HG02571 (cell line): Measurements from ENCODE around the gene CCDC170.
"Not testable (repeated sequence)": the region's sequence is repeated elsewhere in the genome, so short reads cannot be mapped to it uniquely, and the experiment has no call there.

Experiments
- ATAC-seq: cut with Tn5 transposase; IDR thresholded peaks from one replicate; pipeline ENCODE4 v1.9.1; 2021; ENCODE audit warnings: mild to moderate bottlenecking, moderate library complexity; ENCODE audit not compliant: unreplicated experiment

Gene CCDC170

GRCh38 chr6:151544884-151545283 is 51.1 kb downstream of the CCDC170 start:
- not testable (repeated sequence) for ATAC-seq

DNA sequence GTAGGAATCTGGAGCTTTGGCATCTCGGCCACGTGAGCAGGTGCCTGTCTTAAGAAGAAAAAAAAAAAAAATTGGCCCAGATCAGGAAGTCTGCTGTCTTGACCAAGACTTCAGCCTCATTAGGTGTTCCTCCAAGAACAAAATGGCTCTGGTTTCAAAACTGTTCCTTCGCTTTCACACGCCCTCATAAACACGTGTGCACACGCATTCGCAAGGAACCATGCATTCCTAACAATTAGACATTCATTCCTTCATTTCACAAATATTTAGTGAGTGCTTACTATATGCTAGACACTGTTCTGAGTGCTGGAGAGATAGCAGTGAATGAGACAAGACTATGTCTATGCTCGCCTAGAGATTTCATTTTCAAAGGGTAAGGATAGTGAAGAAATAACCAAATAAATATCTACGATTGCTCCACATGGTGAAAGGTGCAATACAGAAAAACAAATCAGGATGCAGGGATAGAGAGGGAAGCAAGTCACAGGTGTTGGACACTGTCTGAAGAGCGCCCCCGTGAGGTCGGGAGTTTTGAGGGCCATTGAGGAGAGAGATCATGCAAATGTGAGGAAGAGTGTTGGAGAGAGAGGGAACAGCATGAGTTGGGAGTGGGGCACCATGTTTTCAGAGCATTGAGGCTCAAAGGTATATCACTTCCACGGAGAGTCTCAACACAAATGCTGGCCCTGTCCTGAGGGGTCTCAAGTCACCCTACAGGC is 53.3 kb downstream of the CCDC170 start:
- ATAC-seq = no peak

DNA sequence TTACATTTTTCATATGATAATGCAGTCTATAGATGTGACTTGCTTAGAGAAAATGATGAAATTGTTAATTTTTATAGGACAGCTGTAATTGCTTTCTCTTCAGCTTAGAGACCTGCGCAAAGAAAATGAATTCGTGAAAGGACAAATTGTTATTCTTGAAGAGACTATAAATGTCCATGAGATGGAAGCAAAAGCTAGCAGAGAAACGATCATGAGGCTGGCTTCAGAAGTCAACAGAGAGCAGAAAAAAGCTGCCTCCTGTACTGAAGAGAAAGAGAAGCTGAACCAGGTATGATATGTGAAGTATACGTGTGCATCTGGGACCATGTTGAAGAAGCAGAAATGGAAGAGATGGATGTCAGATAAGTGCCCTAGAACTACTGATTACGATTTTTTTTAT is 54.4 kb downstream of the CCDC170 start:
- ATAC-seq = no peak

DNA sequence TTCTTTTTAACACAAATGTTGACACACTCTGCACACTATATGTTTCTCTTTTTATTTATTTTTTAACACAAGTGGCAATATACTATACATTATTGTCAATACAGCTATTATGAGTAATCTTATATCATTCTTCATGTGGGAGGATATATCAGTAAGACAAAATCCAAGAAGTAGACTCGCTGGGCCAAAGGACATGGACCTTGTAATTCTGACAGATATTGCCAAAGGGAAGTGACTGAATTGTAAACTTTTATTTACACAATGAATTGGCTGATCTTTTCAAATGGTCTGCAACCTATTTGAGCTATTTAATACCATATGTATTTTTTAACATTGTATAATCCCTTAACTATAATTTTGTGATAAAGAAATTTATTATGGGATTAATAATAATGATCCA is 56.0 kb downstream of the CCDC170 start:
- ATAC-seq = no peak

DNA sequence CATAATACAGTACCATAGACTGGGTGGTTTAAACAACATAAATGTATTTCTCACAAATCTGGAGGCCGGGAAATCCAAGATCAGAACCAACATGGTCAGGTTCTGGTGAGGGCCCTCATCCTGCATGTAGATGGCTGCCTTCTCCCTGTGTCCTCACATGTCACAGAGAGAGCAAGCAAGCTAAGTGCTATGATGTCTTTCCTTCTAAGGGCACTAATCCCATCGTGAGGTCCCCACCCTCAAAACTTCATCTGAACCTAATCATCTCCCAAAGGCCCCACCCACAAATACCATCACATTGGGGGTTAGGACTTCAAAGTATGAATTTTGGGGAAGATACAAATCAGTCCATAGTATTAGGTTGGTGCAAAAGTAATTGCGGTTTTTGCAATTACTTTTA is 56.8 kb downstream of the CCDC170 start:
- ATAC-seq = no peak

GRCh38 chr6:151551223-151551857 is 57.5 kb downstream of the CCDC170 start:
- no peak for ATAC-seq

GRCh38 chr6:151553416-151554165 is 59.8 kb downstream of the CCDC170 start:
- no peak for ATAC-seq

DNA sequence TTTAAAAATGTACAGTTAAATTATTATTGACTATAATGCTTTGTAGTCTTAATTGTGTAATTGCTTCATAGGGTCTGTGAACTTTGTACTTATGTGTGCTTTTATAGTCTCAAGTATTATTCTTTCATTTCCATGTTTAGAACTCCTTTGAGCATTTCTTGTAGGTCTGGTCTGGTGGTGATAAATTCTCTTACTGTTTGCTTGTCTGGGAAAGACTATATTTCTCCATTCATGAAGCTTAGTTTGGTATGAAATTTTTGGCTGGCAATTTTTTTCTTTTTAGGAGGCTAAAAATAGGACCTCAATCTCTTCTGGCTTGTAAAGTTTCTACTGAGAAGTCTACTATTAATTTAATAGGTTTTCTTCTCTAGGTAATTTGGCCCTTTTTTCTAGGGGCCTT is 67.4 kb downstream of the CCDC170 start:
- ATAC-seq = no peak

GRCh38 chr6:151564654-151565053 is 70.8 kb downstream of the CCDC170 start:
- ATAC-seq = no peak

DNA sequence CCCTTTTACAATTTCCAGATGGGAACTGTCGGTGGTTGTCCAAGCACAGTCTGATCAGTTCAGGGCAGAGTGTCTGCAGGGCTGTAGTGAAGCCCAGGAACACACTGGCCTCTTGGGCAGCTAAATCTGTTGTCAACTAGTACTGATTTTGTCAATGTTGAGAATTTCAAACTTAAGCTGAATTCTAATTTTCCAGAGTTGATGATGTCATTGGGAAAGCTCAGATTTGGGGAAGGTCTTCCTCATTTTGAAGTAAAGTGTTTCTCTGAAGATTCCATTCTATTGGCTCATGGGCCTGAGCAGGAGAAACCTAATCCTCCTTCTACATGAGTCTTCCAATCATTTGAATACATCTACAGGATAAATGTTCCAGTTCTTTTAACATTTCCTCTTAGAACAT is 72.1 kb downstream of the CCDC170 start:
- ATAC-seq = no peak

DNA sequence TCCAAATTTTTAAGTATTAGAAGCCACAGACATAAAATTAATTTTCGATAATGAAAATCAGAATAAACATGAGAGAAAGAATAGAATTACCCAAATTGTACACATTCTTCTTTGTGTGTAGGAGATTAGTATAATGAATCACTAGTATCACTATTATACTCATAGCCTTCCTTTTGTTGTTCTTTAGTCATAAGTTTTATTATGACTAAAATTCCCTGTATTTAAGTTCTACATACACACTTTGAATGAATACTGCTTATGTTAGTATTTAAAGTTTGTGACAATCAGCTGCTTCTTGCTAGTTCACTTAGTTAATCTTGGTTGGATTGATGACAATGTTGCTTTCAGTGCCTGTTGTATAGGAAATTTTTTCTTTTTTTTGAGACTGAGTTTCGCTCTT is 72.7 kb downstream of the CCDC170 start:
- ATAC-seq = no peak

GRCh38 chr6:151576633-151577032 is 82.8 kb downstream of the CCDC170 start:
- ATAC-seq = no peak

GRCh38 chr6:151577257-151577656 is 83.4 kb downstream of the CCDC170 start:
- ATAC-seq = no peak

DNA sequence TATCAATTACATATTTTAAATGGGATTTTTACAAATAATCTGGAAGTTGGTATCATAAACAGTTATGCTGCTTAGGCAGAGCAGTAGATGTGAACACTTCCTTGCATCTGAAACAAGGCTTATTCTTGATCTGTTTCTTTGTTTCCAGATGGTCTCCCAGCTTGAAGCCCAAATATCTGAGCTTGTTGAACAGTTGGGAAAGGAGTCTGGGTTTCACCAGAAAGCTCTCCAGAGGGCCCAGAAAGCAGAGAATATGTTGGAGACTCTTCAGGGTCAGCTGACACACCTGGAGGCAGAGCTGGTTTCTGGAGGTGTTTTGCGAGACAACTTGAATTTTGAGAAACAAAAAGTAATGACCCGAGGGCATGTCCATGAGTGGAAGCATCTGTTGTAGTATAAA is 91.9 kb downstream of the CCDC170 start:
- no peak for ATAC-seq

GRCh38 chr6:151589667-151590066 is 95.8 kb downstream of the CCDC170 start:
- no peak for ATAC-seq

DNA sequence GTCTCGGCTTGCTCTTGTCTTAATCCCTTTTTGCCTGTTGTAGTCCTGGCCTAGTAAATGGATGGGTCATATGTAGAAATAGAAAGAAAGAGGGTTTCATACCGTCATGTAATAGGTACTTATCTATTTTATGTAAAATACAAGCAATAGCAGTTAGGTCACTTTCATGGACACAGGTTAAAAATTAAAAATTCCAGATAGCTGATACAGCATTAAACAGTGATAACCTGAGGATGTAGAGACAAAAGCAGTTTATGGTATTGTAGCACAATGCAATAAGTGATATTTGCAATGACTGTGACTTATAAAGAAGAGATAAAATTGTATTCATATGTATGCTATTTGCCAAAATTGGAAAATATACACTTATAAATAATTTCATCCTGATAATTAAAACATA is 96.9 kb downstream of the CCDC170 start:
- no peak for ATAC-seq

DNA sequence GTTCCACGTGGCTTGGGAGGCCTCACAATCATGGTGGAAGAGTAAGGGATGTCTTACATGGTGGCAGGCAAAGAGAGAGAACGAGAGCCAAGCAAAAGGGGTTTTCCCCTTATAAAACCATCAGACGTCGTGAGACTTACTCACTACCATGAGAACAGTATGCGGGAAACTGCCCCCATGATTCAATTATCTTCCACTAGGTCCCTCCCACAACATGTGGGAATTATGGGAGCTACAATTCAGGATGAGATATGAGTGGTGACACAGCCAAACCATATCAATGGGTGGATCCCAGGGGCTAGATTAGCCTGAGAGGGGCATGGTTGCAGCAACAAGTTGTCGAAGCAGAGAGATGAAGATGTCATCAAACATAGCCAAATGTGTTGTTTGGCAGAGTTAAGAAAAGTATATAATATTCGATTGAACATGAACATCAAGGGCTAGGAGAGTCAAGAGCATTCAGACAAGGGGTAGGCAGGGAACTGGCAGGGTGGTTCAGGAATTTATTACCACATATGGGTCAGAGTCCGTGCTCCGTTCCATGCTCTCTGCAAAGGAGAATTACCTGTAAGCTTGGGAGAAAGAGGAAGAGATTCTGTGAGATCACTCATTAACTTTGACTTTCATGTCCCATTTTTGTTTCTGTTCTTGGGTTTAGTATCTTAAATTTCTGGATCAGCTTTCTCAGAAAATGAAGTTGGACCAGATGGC is 98.8 kb downstream of the CCDC170 start:
- ATAC-seq = no peak

- no peak for ATAC-seq
Measured at GRCh38 chr6:151609146-151609902, 115.5 kb downstream of the CCDC170 start.

DNA sequence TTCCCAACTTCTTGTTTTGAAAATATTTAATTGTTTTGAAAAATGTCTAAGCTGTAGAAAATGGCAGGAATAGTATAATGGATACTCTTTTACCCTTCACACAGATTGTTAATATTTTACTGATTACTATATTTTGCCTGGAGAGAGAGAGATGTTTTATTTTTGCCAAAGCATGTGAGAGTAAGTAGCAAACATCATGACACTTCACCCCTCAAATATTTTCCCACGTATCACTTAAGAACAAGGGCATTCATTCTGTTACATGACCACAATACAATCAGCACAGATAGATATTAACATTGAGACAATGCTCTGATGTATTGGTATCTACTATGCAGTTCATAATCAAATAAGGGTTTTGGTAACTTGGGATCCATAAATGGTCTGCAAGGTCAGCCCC is 116.5 kb downstream of the CCDC170 start:
- ATAC-seq = no peak

GRCh38 chr6:151614630-151615029 is 120.8 kb downstream of the CCDC170 start:
- no peak for ATAC-seq

DNA sequence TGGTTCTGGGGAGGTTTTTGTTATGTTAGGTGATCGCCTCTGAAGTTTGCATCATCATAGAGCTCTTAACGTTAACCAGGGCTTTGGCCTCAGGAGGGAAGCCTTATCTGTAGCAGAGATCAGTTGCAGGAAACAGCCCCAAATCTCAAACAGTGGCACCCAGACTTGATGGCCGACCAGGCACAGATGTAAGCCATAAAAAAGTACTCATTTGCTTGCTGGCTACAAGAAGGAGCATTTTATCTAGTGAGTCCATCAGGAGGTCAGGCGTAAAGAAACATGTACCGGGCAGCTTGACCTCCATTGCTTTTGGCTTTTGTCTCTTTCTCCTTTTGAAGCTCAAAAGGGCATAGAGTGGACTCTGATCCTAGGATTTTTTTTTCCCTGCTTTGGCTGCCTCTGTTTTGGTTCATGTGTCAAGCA is 122.3 kb downstream of the CCDC170 start:
- ATAC-seq = no peak
